H9 (cell line): ENCODE measurements around the gene AKR1C2. TPM values are rescaled to one million over a fixed set of nuclear protein-coding genes. Genes with fewer than 3 reads are reported as not detected.

ENCODE experiments used
- DNase-seq: peaks from one replicate; pipeline ENCODE4 v3.0.0-alpha.2; 2017
- H2AFZ ChIP-seq: one replicate; pipeline ENCODE4 v1.6.1; 2013; ENCODE audit warnings: mild to moderate bottlenecking, low read length, control low read depth, moderate library complexity
- H2AK5ac ChIP-seq: 2 replicates; pipeline ENCODE4 v1.6.1; 2013; ENCODE audit warnings: low read length, control low read depth, mixed read lengths; ENCODE audit not compliant: insufficient read length
- H2BK120ac ChIP-seq: one replicate; pipeline ENCODE4 v1.6.1; 2013; ENCODE audit warnings: low read depth, mild to moderate bottlenecking, low read length, control low read depth, inconsistent platforms; ENCODE audit not compliant: poor library complexity, severe bottlenecking
- H2BK12ac ChIP-seq: 2 replicates; pipeline ENCODE4 v1.6.1; 2013; ENCODE audit warnings: low read length, control low read depth, mixed read lengths, low read depth; ENCODE audit not compliant: insufficient read length
- H2BK15ac ChIP-seq: 2 replicates; pipeline ENCODE4 v1.6.1; 2013; ENCODE audit warnings: low read depth, low read length, control low read depth
- H2BK20ac ChIP-seq: one replicate; pipeline ENCODE4 v1.6.1; 2013; ENCODE audit warnings: low read depth, mild to moderate bottlenecking, low read length, control low read depth, inconsistent platforms; ENCODE audit not compliant: poor library complexity, severe bottlenecking
- H2BK5ac ChIP-seq: 2 replicates; pipeline ENCODE4 v1.6.1; 2013; ENCODE audit warnings: low read length, control low read depth, mixed read lengths; ENCODE audit not compliant: insufficient read length
- H3K14ac ChIP-seq: 2 replicates; pipeline ENCODE4 v1.6.1; 2013; ENCODE audit warnings: low read length, control low read depth; ENCODE audit not compliant: insufficient read depth
- H3K18ac ChIP-seq: 2 replicates; pipeline ENCODE4 v1.6.1; 2013; ENCODE audit warnings: low read depth, mild to moderate bottlenecking, mixed read lengths, low read length, control low read depth; ENCODE audit not compliant: insufficient read length
- H3K23ac ChIP-seq: 2 replicates; pipeline ENCODE4 v1.6.1; 2013; ENCODE audit warnings: low read length, control low read depth, mixed read lengths, low read depth; ENCODE audit not compliant: insufficient read length
- H3K23me2 ChIP-seq: 2 replicates; pipeline ENCODE4 v1.6.1; 2013; ENCODE audit warnings: low read depth, mild to moderate bottlenecking, mixed read lengths, low read length, control low read depth; ENCODE audit not compliant: insufficient read length, poor library complexity, severe bottlenecking
- H3K27ac ChIP-seq: 2 replicates; pipeline ENCODE4 v1.5.1; 2013; ENCODE audit warnings: low read length, control low read depth, mixed read lengths, low read depth; ENCODE audit not compliant: insufficient read length
- H3K27me3 ChIP-seq: 2 replicates; pipeline ENCODE4 v1.6.1; 2013; ENCODE audit warnings: low read length, control low read depth, inconsistent platforms; ENCODE audit not compliant: insufficient read depth
- H3K4ac ChIP-seq: 2 replicates; pipeline ENCODE4 v1.6.1; 2013; ENCODE audit warnings: low read depth, mild to moderate bottlenecking, control low read depth, inconsistent platforms, low read length, moderate library complexity
- H3K4me1 ChIP-seq: 2 replicates; pipeline ENCODE4 v1.6.1; 2013; ENCODE audit warnings: low read length, control low read depth, inconsistent platforms; ENCODE audit not compliant: insufficient read depth
- H3K4me2 ChIP-seq: 2 replicates; pipeline ENCODE4 v1.6.1; 2013; ENCODE audit warnings: low read length, control low read depth, mixed read lengths; ENCODE audit not compliant: insufficient read length, insufficient read depth
- H3K56ac ChIP-seq: 2 replicates; pipeline ENCODE4 v1.6.1; 2013; ENCODE audit warnings: low read depth, mild to moderate bottlenecking, mixed read lengths, low read length, control low read depth; ENCODE audit not compliant: insufficient read length
- H3K79me1 ChIP-seq: 2 replicates; pipeline ENCODE4 v1.6.1; 2013; ENCODE audit warnings: low read depth, mild to moderate bottlenecking, moderate library complexity, low read length, control low read depth, inconsistent platforms; ENCODE audit not compliant: insufficient read depth, poor library complexity, severe bottlenecking
- H3K79me2 ChIP-seq: 2 replicates; pipeline ENCODE4 v1.6.1; 2013; ENCODE audit warnings: low read length, control low read depth, inconsistent platforms; ENCODE audit not compliant: insufficient read depth
- H3K9ac ChIP-seq: 2 replicates; pipeline ENCODE4 v1.6.1; 2013; ENCODE audit warnings: low read length, control low read depth, mixed read lengths; ENCODE audit not compliant: insufficient read length; ENCODE audit errors: extremely low read depth
- H3K9me3 ChIP-seq: one replicate; pipeline ENCODE4 v1.6.1; 2013; ENCODE audit warnings: low read depth, low read length, inconsistent platforms; ENCODE audit not compliant: control insufficient read depth
- H3T11ph ChIP-seq: one replicate; pipeline ENCODE4 v1.6.1; 2013; ENCODE audit warnings: mild to moderate bottlenecking, low read length, control low read depth, inconsistent platforms
- H4K20me1 ChIP-seq: one replicate; pipeline ENCODE4 v1.6.1; 2013; ENCODE audit not compliant: control insufficient read depth, insufficient read length, insufficient read depth
- H4K5ac ChIP-seq: 2 replicates; pipeline ENCODE4 v1.6.1; 2013; ENCODE audit warnings: low read depth, mild to moderate bottlenecking, mixed read lengths, low read length, control low read depth; ENCODE audit not compliant: insufficient read length
- H4K8ac ChIP-seq: replicated peaks from 2 replicates; pipeline ENCODE4 v1.6.1; 2013; ENCODE audit warnings: low read length, control low read depth, mixed read lengths, low read depth; ENCODE audit not compliant: insufficient read length
- H4K91ac ChIP-seq: 2 replicates; pipeline ENCODE4 v1.6.1; 2013; ENCODE audit warnings: low read depth, mild to moderate bottlenecking, moderate library complexity, mixed read lengths, low read length, control low read depth; ENCODE audit not compliant: insufficient read length
- H3K27ac Mint-ChIP-seq, 3 experiments: 2 replicates in 2 of 3; 3 replicates in 1 of 3; pipeline ENCODE4 v1.8.0; 2020 to 2021; ENCODE audit warnings: mixed read lengths in 3 of 3, mild to moderate bottlenecking in 1 of 3, moderate library complexity in 1 of 3
- H3K27me3 Mint-ChIP-seq: 2 replicates; pipeline ENCODE4 v1.8.0; 2021; ENCODE audit warnings: low read depth, mild to moderate bottlenecking, moderate library complexity, mixed read lengths
- H3K36me3 Mint-ChIP-seq, 3 experiments: 2 replicates in 2 of 3; 3 replicates in 1 of 3; pipeline ENCODE4 v1.8.0; 2020 to 2021; ENCODE audit warnings: low read depth in 3 of 3, mixed read lengths in 3 of 3; ENCODE audit not compliant: insufficient read depth in 1 of 3
- H3K4me1 Mint-ChIP-seq, 2 experiments: 2 replicates each; pipeline ENCODE4 v1.8.0; 2020; ENCODE audit warnings: mixed read lengths in 2 of 2
- H3K4me3 Mint-ChIP-seq, 2 experiments: 2 replicates in 1 of 2; 3 replicates in 1 of 2; pipeline ENCODE4 v1.8.0; 2020 to 2021; ENCODE audit warnings: mild to moderate bottlenecking in 2 of 2, mixed read lengths in 2 of 2, moderate library complexity in 1 of 2
- H3K9me3 Mint-ChIP-seq, 2 experiments: 2 replicates in 1 of 2; 3 replicates in 1 of 2; pipeline ENCODE4 v1.8.0; 2020; ENCODE audit warnings: mild to moderate bottlenecking in 2 of 2, mixed read lengths in 2 of 2, moderate library complexity in 1 of 2
- CTCF ChIP-seq: fragments of 200-600 bp; sonication (generic); conservative IDR thresholded peaks from 3 replicates; pipeline ENCODE4 v1.8.0; 2021; ENCODE audit warnings: antibody characterized with exemption, mild to moderate bottlenecking
- WGBS: extraction: QIAGEN DNeasy Blood & Tissue Kit; methylation state at CpG from one replicate; pipeline ENCODE4 v1.1.7; 2013; ENCODE audit warnings: missing lambda C conversion rate, low lambda C conversion rate, mixed read lengths; ENCODE audit not compliant: insufficient read length; ENCODE audit errors: extremely low coverage; 5-methylcytosine and 5-hydroxymethylcytosine counted together
- total RNA-seq: library from RNA; stranded (reverse); gene quantifications from 2 replicates; pipeline ENCODE4 v1.2.1, GENCODE V29; 2021

The AKR1C2 gene
- total RNA-seq, 1 experiment from 2014 or later: 0.74 TPM

GRCh38 chr10:4980793-4981192 is 22.9 kb downstream of the AKR1C2 start:
- Histone ChIP-seq H3K27me3 (no peaks in the 10 kb centered on the region), H3K9me3 (no peaks in the 10 kb centered on the region), H4K5ac (no peak overlapping the region), H2AK5ac (no peak overlapping the region), H2BK15ac (no peak overlapping the region), H2AFZ (no peak overlapping the region), H3K27ac (no peak overlapping the region), H3K4ac (no peak overlapping the region), H2BK12ac (no peak overlapping the region), H4K20me1 (no peaks in the 10 kb centered on the region), H3K4me2 (no peak overlapping the region), H3K23me2 (no peaks in the 10 kb centered on the region), H2BK20ac (no peak overlapping the region), H3K9ac (no peak overlapping the region), H3K18ac (no peak overlapping the region), H2BK120ac (no peak overlapping the region), H3K79me1 (no peaks in the 10 kb centered on the region), H2BK5ac (no peak overlapping the region), H3K56ac (no peak overlapping the region), H4K8ac (no peak overlapping the region), H4K91ac (no peak overlapping the region), H3T11ph (no peak overlapping the region), H3K4me1 (no peaks in the 10 kb centered on the region; the same call in 1 of the 2 replicates), H3K23ac (no peak overlapping the region), H3K14ac (no peak overlapping the region), H3K79me2 (no peaks in the 10 kb centered on the region)
- peaks cover 3 to 46% of the 10 kb centered on the region in 2 experiments; a peak in 4 of 5 replicates for H3K9me3 Mint-ChIP-seq
- H3K4me1 Mint-ChIP-seq: peaks cover 10% of the 10 kb centered on the region in 2 experiments
- no peaks in the 10 kb centered on the region for H3K36me3 Mint-ChIP-seq
- no peak for TF ChIP-seq CTCF
- H3K4me3 Mint-ChIP-seq: no peak overlapping the region
- no peak overlapping the region for H3K27ac Mint-ChIP-seq
- no peak for DNase-seq
- H3K27me3 Mint-ChIP-seq: 0 out of 2 replicates have a peak, but pooled peaks cover 1% of the 10 kb centered on the region
- no CpG with 5 or more reads among the region's 2 CpGs for WGBS
